HepG2 (cell line): ENCODE results near the gene KLF5. TPM values are rescaled to one million over a fixed set of nuclear protein-coding genes. Genes with fewer than 3 reads are reported as not detected.

ENCODE experiments used
- ATAC-seq: fragments of 200-7000 bp; cut with Tn5 transposase; 3 replicates; pipeline ENCODE4 v1.9.1; 2020; ENCODE audit warnings: mild to moderate bottlenecking, moderate library complexity
- BruUV-seq: library from RNA; stranded (reverse); fragments of 400-500 nt; replicated peaks from 2 replicates; lab custom pipeline; 2021; lab: Mats Ljungman, UMichigan
- CTCF ChIA-PET: fragments of 300-600 bp; formaldehyde crosslinking; extraction: SDS; loops from one replicate; lab custom pipeline; 2021; ENCODE audit warnings: low total read pairs, inconsistent platforms, low intra/inter-chr PET ratio; lab: Yijun Ruan, JAX
- POLR2A ChIA-PET: fragments of 350-600 bp; sonication (Branson Sonifier 250); formaldehyde crosslinking; loops from one replicate; lab custom pipeline; 2020; ENCODE audit warnings: antibody characterized with exemption, inconsistent platforms; lab: Yijun Ruan, JAX
- DNase-seq: peaks from one replicate; pipeline ENCODE4 v3.0.0-alpha.2; 2015; ENCODE audit warnings: low spot score
- FAIRE-seq: peaks from 3 replicates; lab custom pipeline; 2011; peaks lifted over from hg19 to GRCh38; lab: Jason Lieb, UNC
- H2AFZ ChIP-seq: one replicate; pipeline ENCODE4 v1.6.1; 2011; ENCODE audit warnings: low read length, inconsistent platforms
- H3K27ac ChIP-seq: fragments of 300-600 bp; 3 replicates; pipeline ENCODE4 v1.8.0; 2011; ENCODE audit warnings: mixed run types, mild to moderate bottlenecking, mixed read lengths, low read length, inconsistent platforms; ENCODE audit not compliant: insufficient read depth; ENCODE audit errors: extremely low read length
- H3K27me3 ChIP-seq, 2 experiments: fragments of 200-600 bp in 1 of 2; 2 replicates in 1 of 2; 3 replicates in 1 of 2; pipeline versions ENCODE4 v1.6.0 to v1.8.0; 2011; ENCODE audit warnings: low read length in 2 of 2, mild to moderate bottlenecking in 2 of 2, moderate library complexity in 2 of 2, inconsistent platforms in 1 of 2; ENCODE audit not compliant: insufficient read depth in 2 of 2, control insufficient read depth in 1 of 2
- H3K36me3 ChIP-seq, 2 experiments: fragments of 200-600 bp in 1 of 2; replicated peaks in 1 of 2; 2 replicates in 1 of 2; 3 replicates in 1 of 2; pipeline versions ENCODE4 v1.5.1 to v1.8.0; 2011; ENCODE audit warnings: low read length in 2 of 2, inconsistent platforms in 1 of 2; ENCODE audit not compliant: insufficient read depth in 2 of 2, control insufficient read depth in 1 of 2
- H3K4me1 ChIP-seq: 2 replicates; pipeline ENCODE4 v1.5.1; 2012; ENCODE audit warnings: low read length, inconsistent platforms; ENCODE audit not compliant: insufficient read depth
- H3K4me2 ChIP-seq: 2 replicates; pipeline ENCODE4 v1.6.0; 2011; ENCODE audit warnings: low read depth, low read length, inconsistent platforms
- H3K4me3 ChIP-seq, 3 experiments: fragments of 200-600 bp in 1 of 3; sonication (generic), shearing (Covaris generic) in 1 of 3; replicated peaks in 1 of 3; 2 replicates each; pipeline ENCODE4 v1.5.1; 2011 to 2016; ENCODE audit warnings: low read length in 3 of 3, inconsistent platforms in 2 of 3, low read depth in 2 of 3, mild to moderate bottlenecking in 2 of 3, control low read depth in 1 of 3, mixed read lengths in 1 of 3; ENCODE audit not compliant: insufficient read depth in 1 of 3
- H3K79me2 ChIP-seq: one replicate; pipeline ENCODE4 v1.6.1; 2011; ENCODE audit warnings: low read length, inconsistent platforms; ENCODE audit not compliant: insufficient read depth
- H3K9ac ChIP-seq: 2 replicates; pipeline ENCODE4 v1.6.0; 2011; ENCODE audit warnings: mild to moderate bottlenecking, low read depth, low read length, inconsistent platforms; ENCODE audit not compliant: insufficient read depth
- H3K9me3 ChIP-seq: 2 replicates; pipeline ENCODE4 v1.5.1; 2012; ENCODE audit warnings: mild to moderate bottlenecking, low read length
- H4K20me1 ChIP-seq: 2 replicates; pipeline ENCODE4 v1.6.0; 2011; ENCODE audit warnings: inconsistent platforms, mild to moderate bottlenecking, low read length, moderate library complexity; ENCODE audit not compliant: insufficient read depth
- CBX2 ChIP-seq, 2 experiments: fragments of 200-600 bp in 1 of 2; sonication (generic); formaldehyde crosslinking in 1 of 2; IDR thresholded peaks; 2 replicates each; pipeline versions ENCODE4 v1.7.0 to v1.8.1; 2018 to 2022; ENCODE audit warnings: low read depth in 2 of 2, low read length in 1 of 2, mild to moderate bottlenecking in 1 of 2, missing genetic modification reagents in 1 of 2
- CREB1 ChIP-seq, 2 experiments: fragments of 450-650 bp in 1 of 2; IDR thresholded peaks; 2 replicates each; pipeline ENCODE4 v1.6.1; 2016 to 2017; ENCODE audit warnings: control low read depth in 1 of 2, mild to moderate bottlenecking in 1 of 2, missing compliant biosample characterization in 1 of 2, missing genetic modification characterization in 1 of 2
- FOXP4 ChIP-seq: sonication (generic); formaldehyde crosslinking; IDR thresholded peaks from 2 replicates; pipeline ENCODE4 v1.4.0; 2020; ENCODE audit warnings: missing genetic modification reagents
- NFIC ChIP-seq: IDR thresholded peaks from 2 replicates; pipeline ENCODE4 v1.6.1; 2012; ENCODE audit warnings: mild to moderate bottlenecking, low read length, inconsistent platforms
- ZNF724P ChIP-seq: sonication (generic); formaldehyde crosslinking; IDR thresholded peaks from 2 replicates; pipeline ENCODE4 v1.8.0; 2022; ENCODE audit warnings: missing genetic modification reagents, borderline replicate concordance
- WGBS: methylation state at CpG from one replicate; pipeline ENCODE4 v1.1.6; 2017; ENCODE audit warnings: low lambda C conversion rate; 5-methylcytosine and 5-hydroxymethylcytosine counted together
- in situ Hi-C: cut with HindIII; loops from 2 replicates; pipeline ENCODE4 v1.10.0; 2017; ENCODE audit warnings: low pct_unique_long_range_greater_than_20kb; ENCODE audit not compliant: extremely low pct_ligation_motif_present
- intact Hi-C: fragments of 100-400 bp; cut with micrococcal nuclease; formaldehyde crosslinking; loops from one replicate; pipeline ENCODE4 v1.10.0; 2022; ENCODE audit not compliant: unreplicated experiment
- polyA plus RNA-seq, 8 experiments: library from polyadenylated mRNA; depleted of rRNA in 3 of 8; stranded (reverse) in 7 of 8; unstranded in 1 of 8; fragments of >200 nt; fragmentation: Illumina TruSeq in 4 of 8; extraction: Trizol in 4 of 8; gene quantifications; 2 replicates each; pipeline versions ENCODE4 v1.2.1 to v1.2.3, GENCODE V29; 2011 to 2016; ENCODE audit warnings: low read depth in 4 of 8, missing spikeins in 1 of 8, mixed read lengths in 1 of 8; ENCODE audit not compliant: insufficient read depth in 1 of 8
- total RNA-seq, 5 experiments: library from RNA; depleted of rRNA; stranded (reverse); fragments of >200 nt; fragmentation: Illumina TruSeq; extraction: Trizol; gene quantifications; 2 replicates each; pipeline ENCODE4 v1.2.3, GENCODE V29; 2016; ENCODE audit warnings: low read depth in 1 of 5

KLF5 gene
- total and polyA plus RNA-seq, 2 of the 13 experiments (the other 11 are each of a cell fraction or from before 2014, with no cell fraction given) = 1.7 to 9.2 TPM

GRCh38 chr13:73056565-73056962, 2.2 kb upstream of the KLF5 start:
- H3K4me3 ChIP-seq = no peak overlapping the region
- peaks cover 32% of the 10 kb centered on the region for H3K4me1 ChIP-seq
- no TSS peak for BruUV-seq
- H3K9me3 ChIP-seq = no peaks in the 10 kb centered on the region
- FAIRE-seq (no peak), ATAC-seq (no peak), DNase-seq (no peak)
- H3K79me2 ChIP-seq = peaks cover 2% of the 10 kb centered on the region
- no peak overlapping the region for H3K27ac ChIP-seq
- in situ Hi-C loops = loop anchor here (25.0 kb wide), 1 partner anchor 356 kb away; no protein-coding TSS in a partner anchor
- TF ChIP-seq FOXP4 (CRISPR knock-in tag) (no peak), NFIC (no peak), CREB1 (IDR thresholded peaks at IDR 0.05) (no peak), CREB1 (CRISPR knock-in tag; IDR thresholded peaks at IDR 0.05) (no peak), ZNF724P (CRISPR knock-in tag) (no peak), CBX2 (IDR thresholded peaks at IDR 0.05; ENCODE audit: low read depth, low read length) (peak; percentile 72; the same call in 1 of the 2 replicates), CBX2 (CRISPR knock-in tag; IDR thresholded peaks at IDR 0.05; ENCODE audit: low read depth) (no peak)
- H4K20me1 ChIP-seq = no peaks in the 10 kb centered on the region
- H3K36me3 ChIP-seq = no peaks in the 10 kb centered on the region
- POLR2A ChIA-PET = no interaction called here
- peaks cover 0 to 17% of the 10 kb centered on the region in 2 experiments; a peak in 3 of 5 replicates for H3K27me3 ChIP-seq
- CTCF ChIA-PET = no interaction called here
- intact Hi-C loops = loop anchor here (5.0 kb wide), 1 partner anchor 361 kb away; no protein-coding TSS in a partner anchor
- no peak overlapping the region for H2AFZ ChIP-seq
- no peak overlapping the region for H3K9ac ChIP-seq
- no peak overlapping the region for H3K4me2 ChIP-seq
- WGBS = 74% methylated on average over 4 of the region's 4 CpGs
